ENCODE results near the gene MUC6. TPM values are rescaled to one million over a fixed set of nuclear protein-coding genes. Genes with fewer than 3 reads are reported as not detected.

The MUC6 gene
- total RNA-seq, 1 donor from 2014 or later, result 0.09 TPM

- ATAC-seq (no peak), DNase-seq (no peak)
- intact Hi-C loops (cut with DNase I), result no loop called here
- H3K4me3 ChIP-seq, result no peak overlapping the region
- no peak for TF ChIP-seq CTCF (IDR thresholded peaks at IDR 0.05)
- H3K36me3 ChIP-seq, result no peaks in the 10 kb centered on the region
- no peak overlapping the region for H3K27ac ChIP-seq
- H3K9me3 ChIP-seq, result no peaks in the 10 kb centered on the region
- H3K27me3 ChIP-seq (ENCODE audit: low read depth), result peaks cover 37% of the 10 kb centered on the region
- H3K4me1 ChIP-seq, result peaks cover 6% of the 10 kb centered on the region
Measured at GRCh38 chr11:1047595-1048156, 11.2 kb upstream of the MUC6 start.

GRCh38 chr11:1044160-1044559 is 7.6 kb upstream of the MUC6 start:
- no peaks in the 10 kb centered on the region for H3K36me3 ChIP-seq
- no peak overlapping the region for H3K27ac ChIP-seq
- intact Hi-C loops (cut with DNase I), result no loop called here
- no peak for TF ChIP-seq CTCF (IDR thresholded peaks at IDR 0.05)
- no peaks in the 10 kb centered on the region for H3K9me3 ChIP-seq
- H3K27me3 ChIP-seq (ENCODE audit: low read depth), result peaks cover 29% of the 10 kb centered on the region
- no peak overlapping the region for H3K4me3 ChIP-seq
- DNase-seq, result no peak
- no peaks in the 10 kb centered on the region for H3K4me1 ChIP-seq
- ATAC-seq, result no peak

- intact Hi-C loops (cut with DNase I), result no loop called here
- DNase-seq, result no peak
- no peaks in the 10 kb centered on the region for H3K9me3 ChIP-seq
Measured at GRCh38 chr11:1043563-1044096, 7.1 kb upstream of the MUC6 start.

GRCh38 chr11:1042626-1043562 is 6.4 kb upstream of the MUC6 start:
- DNase-seq, result peak; percentile 42
- intact Hi-C loops (cut with DNase I), result no loop called here

More at GRCh38 chr11:1043563-1044096, 7.1 kb upstream of the MUC6 start:
- no peak overlapping the region for H3K27ac ChIP-seq
- TF ChIP-seq CTCF (IDR thresholded peaks at IDR 0.05), result no peak
- H3K27me3 ChIP-seq (ENCODE audit: low read depth), result peaks cover 24% of the 10 kb centered on the region
- no peak for ATAC-seq
- H3K4me1 ChIP-seq, result no peaks in the 10 kb centered on the region
- no peak overlapping the region for H3K4me3 ChIP-seq
- H3K36me3 ChIP-seq, result no peaks in the 10 kb centered on the region

More at GRCh38 chr11:1042626-1043562, 6.4 kb upstream of the MUC6 start:
- Histone ChIP-seq H3K9me3 (no peaks in the 10 kb centered on the region), H3K36me3 (no peaks in the 10 kb centered on the region), H3K4me3 (no peak overlapping the region), H3K4me1 (no peaks in the 10 kb centered on the region), H3K27me3 (ENCODE audit: low read depth) (peaks cover 20% of the 10 kb centered on the region), H3K27ac (no peak overlapping the region)
- ATAC-seq, result no peak
- no peak for TF ChIP-seq CTCF (IDR thresholded peaks at IDR 0.05)

Measured in lower lobe of right lung (tissue), 2 donors.